ENCODE results near the gene EPPIN. TPM values are rescaled to one million over a fixed set of nuclear protein-coding genes. Genes with fewer than 3 reads are reported as not detected.
A peak's percentile ranks its signal among the peaks of the same experiment; 100 is the strongest.

Gene EPPIN
- total RNA-seq, 1 donor from 2014 or later, result not detected

GRCh38 chr20:45538209-45538799 lies 8.9 kb downstream of the EPPIN start:
- no peaks in the 10 kb centered on the region for H3K4me1 ChIP-seq
- H3K9me3 ChIP-seq, result no peaks in the 10 kb centered on the region
- ATAC-seq (no peak), DNase-seq (no peak)
- H3K27me3 ChIP-seq, result peaks cover 4% of the 10 kb centered on the region
- intact Hi-C loops (cut with DNase I), result no loop called here
- no peaks in the 10 kb centered on the region for H3K36me3 ChIP-seq
- H3K4me3 ChIP-seq, result no peak overlapping the region
- no peak for TF ChIP-seq CTCF (IDR thresholded peaks at IDR 0.05)
- no peak overlapping the region for H3K27ac ChIP-seq

GRCh38 chr20:45527294-45527693 lies 19.9 kb downstream of the EPPIN start:
- H3K27me3 ChIP-seq, result peaks cover 5% of the 10 kb centered on the region
- DNase-seq (no peak), ATAC-seq (no peak)
- no peaks in the 10 kb centered on the region for H3K9me3 ChIP-seq
- no peaks in the 10 kb centered on the region for H3K4me1 ChIP-seq
- H3K27ac ChIP-seq, result no peak overlapping the region
- no peaks in the 10 kb centered on the region for H3K36me3 ChIP-seq
- no peak overlapping the region for H3K4me3 ChIP-seq
- intact Hi-C loops (cut with DNase I), result no loop called here
- TF ChIP-seq CTCF (IDR thresholded peaks at IDR 0.05), result no peak

- intact Hi-C loops (cut with DNase I), result no loop called here
- no peak for TF ChIP-seq CTCF (IDR thresholded peaks at IDR 0.05)
- no peak for DNase-seq
Observed at GRCh38 chr20:45523821-45524220, 23.4 kb downstream of the EPPIN start.

GRCh38 chr20:45518282-45518681 lies 28.9 kb downstream of the EPPIN start:
- DNase-seq (no peak), ATAC-seq (peak; percentile 89)
- H3K27me3 ChIP-seq, result no peaks in the 10 kb centered on the region
- no peak for TF ChIP-seq CTCF (IDR thresholded peaks at IDR 0.05)
- H3K36me3 ChIP-seq, result no peaks in the 10 kb centered on the region
- H3K4me3 ChIP-seq, result no peak overlapping the region
- H3K4me1 ChIP-seq, result no peaks in the 10 kb centered on the region
- intact Hi-C loops (cut with DNase I), result no loop called here
- no peak overlapping the region for H3K27ac ChIP-seq
- no peaks in the 10 kb centered on the region for H3K9me3 ChIP-seq

More at GRCh38 chr20:45523821-45524220, 23.4 kb downstream of the EPPIN start:
- Histone ChIP-seq H3K36me3 (no peaks in the 10 kb centered on the region), H3K4me3 (no peak overlapping the region), H3K27me3 (peaks cover 5% of the 10 kb centered on the region), H3K9me3 (no peaks in the 10 kb centered on the region), H3K27ac (no peak overlapping the region), H3K4me1 (no peaks in the 10 kb centered on the region)
- ATAC-seq, result no peak

- no peaks in the 10 kb centered on the region for H3K36me3 ChIP-seq
- TF ChIP-seq CTCF (IDR thresholded peaks at IDR 0.05), result no peak
- ATAC-seq (peak; percentile 79), DNase-seq (no peak)
- H3K4me3 ChIP-seq, result no peak within 1 kb of the TSS
- no peaks in the 10 kb centered on the region for H3K4me1 ChIP-seq
- no peak within 1 kb of the TSS for H3K27ac ChIP-seq
- H3K27me3 ChIP-seq, result no peaks in the 10 kb centered on the region
- H3K9me3 ChIP-seq, result no peaks in the 10 kb centered on the region
- intact Hi-C loops (cut with DNase I), result no loop called here
Observed at GRCh38 chr20:45515147-45515913, 31.9 kb downstream of the EPPIN start, which contains the start of gene SPINT3. Gene SPINT3, minus strand, starts transcription at chr20:45515622. Its CDS starts 14 bp downstream, at chr20:45515608.
